NCI-H2171 (cell line): Measurements from ENCODE around the gene PCDH19.
A peak's percentile ranks its signal among the peaks of the same experiment; 100 is the strongest.
"Not testable (repeated sequence)": the region's sequence is repeated elsewhere in the genome, so short reads cannot be mapped to it uniquely, and the experiment has no call there.

Experiments
- DNase-seq: peaks from one replicate; lab custom pipeline; 2025; lab: John Stamatoyannopoulos, UW

Gene PCDH19

GRCh38 chrX:100409610-100410590 lies at the start of gene PCDH19:
TSS of gene PCDH19 (minus strand) at chrX:100410273. CDS start at chrX:100408597, 1,676 bp downstream.
- DNase-seq: peak; percentile 23

GRCh38 chrX:100449696-100450608 lies 39.9 kb upstream of the PCDH19 start:
- no peak for DNase-seq

- DNase-seq: no peak
Measured at GRCh38 chrX:100447655-100448397, 37.8 kb upstream of the PCDH19 start.

- DNase-seq: no peak
Measured at GRCh38 chrX:100445593-100445992, 35.5 kb upstream of the PCDH19 start.

- DNase-seq: not testable (repeated sequence)
Measured at GRCh38 chrX:100441321-100441720, 31.2 kb upstream of the PCDH19 start.

DNA sequence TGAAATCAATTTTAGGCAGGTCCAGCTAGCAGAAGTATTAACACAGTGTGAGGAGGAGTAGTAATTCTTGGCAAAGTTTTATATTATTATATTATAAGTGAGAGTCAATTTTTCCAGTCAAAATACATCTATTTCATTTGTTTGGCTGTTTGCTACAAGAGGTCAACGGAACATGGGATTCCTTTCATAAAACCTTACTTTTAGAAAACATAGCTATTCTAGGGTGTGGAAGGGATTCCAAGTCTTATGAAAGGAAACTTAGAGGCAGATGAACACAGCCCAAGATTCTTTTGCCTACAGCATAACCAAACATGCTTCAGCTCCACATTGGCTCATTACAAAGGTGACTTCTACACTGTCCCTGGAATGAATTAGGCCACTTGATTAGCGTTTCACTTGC lies 29.9 kb upstream of the PCDH19 start:
- DNase-seq: no peak

- DNase-seq: no peak
Measured at GRCh38 chrX:100435726-100436125, 25.7 kb upstream of the PCDH19 start.

DNA sequence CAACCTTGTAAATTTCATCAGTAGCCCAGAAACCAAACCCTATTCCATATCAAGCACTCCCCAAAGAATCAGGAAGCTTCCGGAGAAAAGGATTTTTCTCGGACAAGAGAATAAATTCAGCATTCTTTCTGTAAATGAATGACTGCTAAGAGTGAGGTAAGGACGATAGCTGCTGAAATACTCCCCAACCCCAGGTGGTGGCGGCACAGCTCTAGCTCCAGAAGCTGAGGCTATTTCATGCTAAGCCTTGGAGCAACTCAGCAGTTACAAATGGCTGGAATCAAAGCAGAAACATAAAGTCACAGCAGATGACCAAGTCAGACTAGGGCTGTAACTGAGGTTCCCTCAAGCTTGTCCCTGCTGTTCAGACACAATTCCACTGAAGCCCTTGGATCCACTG lies 13.9 kb upstream of the PCDH19 start:
- no peak for DNase-seq

DNA sequence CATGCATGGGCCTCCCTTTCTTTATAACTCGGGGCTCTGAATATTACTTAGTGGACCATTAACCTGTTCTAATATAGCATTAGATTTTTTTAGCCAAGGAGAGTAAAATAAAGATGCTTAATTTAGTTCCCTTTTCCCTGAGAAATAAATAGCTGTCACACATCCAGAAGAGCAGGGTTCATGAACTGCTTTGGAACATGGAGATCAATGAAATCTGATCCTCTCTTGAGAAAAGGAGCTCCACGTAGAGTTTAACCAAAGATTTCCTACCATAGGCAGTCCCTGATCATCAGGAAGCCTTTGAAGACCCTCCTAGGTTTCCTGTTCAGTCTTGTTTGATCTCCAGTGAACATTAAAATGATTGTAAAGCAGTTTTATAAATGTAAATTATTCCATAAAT lies 8.5 kb upstream of the PCDH19 start:
- no peak for DNase-seq

DNA sequence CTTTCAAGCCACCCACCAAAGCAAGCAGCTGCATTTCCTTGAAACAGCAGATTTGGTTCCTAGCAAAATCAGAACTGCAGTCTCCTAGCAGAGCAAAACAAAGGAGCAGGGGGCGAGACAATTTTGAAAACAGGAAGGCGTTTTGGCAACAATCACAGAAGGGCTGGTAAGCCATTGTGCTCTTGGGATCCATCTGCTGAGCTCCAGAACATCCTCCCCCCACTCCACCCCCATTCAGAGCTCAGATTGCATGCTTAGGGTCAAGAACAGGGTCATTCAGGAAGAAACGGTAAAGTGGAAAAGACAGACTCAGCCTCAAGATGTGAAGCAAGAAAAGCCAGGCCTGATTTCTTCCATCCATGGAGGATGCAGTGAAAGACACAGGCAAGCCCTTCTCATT lies 7.6 kb upstream of the PCDH19 start:
- no peak for DNase-seq

DNA sequence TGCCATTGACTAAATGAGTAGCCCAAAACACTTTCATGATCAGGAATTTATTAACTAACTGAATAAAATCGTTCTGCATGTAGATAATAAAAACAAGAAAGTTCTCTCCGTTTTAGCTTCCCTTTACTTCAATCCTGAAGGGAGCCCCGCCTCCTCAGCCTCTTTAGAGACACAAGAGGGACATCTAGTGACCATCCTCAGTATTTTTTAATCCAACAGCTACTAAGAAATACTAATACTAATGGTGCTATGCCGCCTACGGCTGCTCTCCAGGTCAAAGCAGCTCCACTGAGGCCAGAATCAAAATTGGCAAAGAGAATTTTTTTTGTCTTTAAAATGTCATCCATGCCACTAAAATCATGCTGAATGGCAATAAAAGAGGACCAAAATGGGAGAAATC lies 3.2 kb upstream of the PCDH19 start:
- peak; percentile 2 for DNase-seq

- DNase-seq: no peak
Measured at GRCh38 chrX:100411802-100412715, 2.0 kb upstream of the PCDH19 start.

DNA sequence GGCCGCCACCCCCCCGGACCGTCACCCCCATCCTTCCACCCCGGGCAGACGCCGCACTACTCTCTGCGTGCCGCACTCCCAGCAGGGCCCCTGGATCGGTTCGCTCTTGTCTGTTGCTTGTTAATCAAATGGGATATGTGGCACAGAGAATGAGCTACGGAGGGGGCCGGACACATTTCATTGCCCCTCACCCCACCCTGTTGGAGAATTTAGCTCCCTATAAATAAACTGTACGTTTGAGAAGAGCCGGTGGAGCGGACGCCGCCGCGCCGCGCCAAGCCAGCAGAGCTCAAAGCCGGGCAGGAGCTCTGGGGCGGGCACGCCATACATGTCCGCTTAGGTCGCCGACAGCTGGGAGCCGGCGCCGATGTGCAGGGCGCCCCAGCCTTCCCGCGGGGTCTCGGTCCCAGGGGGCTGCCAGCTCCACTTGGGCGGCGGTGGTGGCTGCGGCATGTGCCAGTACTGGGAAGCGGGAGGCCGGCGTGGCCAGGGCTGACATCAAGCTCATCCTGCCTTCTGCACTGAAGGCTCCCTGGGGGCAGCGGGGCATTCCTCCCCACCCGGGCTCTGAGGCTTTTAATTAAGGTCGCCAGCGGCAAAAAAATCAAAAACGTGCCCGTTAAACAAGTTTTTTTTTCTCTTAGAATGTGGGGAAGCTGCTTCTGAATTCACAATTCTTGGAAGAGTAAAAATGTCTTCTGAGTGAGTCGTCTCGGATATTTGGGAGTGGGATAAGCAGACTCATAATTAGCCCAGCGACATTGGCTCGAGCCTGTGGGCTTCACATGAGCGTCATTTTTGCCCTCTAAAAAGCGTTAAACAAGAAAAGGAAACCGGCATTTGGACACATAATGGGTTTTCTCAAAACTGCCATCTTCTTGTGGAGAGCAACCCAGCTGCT lies 1.1 kb upstream of the PCDH19 start:
- no peak for DNase-seq

DNA sequence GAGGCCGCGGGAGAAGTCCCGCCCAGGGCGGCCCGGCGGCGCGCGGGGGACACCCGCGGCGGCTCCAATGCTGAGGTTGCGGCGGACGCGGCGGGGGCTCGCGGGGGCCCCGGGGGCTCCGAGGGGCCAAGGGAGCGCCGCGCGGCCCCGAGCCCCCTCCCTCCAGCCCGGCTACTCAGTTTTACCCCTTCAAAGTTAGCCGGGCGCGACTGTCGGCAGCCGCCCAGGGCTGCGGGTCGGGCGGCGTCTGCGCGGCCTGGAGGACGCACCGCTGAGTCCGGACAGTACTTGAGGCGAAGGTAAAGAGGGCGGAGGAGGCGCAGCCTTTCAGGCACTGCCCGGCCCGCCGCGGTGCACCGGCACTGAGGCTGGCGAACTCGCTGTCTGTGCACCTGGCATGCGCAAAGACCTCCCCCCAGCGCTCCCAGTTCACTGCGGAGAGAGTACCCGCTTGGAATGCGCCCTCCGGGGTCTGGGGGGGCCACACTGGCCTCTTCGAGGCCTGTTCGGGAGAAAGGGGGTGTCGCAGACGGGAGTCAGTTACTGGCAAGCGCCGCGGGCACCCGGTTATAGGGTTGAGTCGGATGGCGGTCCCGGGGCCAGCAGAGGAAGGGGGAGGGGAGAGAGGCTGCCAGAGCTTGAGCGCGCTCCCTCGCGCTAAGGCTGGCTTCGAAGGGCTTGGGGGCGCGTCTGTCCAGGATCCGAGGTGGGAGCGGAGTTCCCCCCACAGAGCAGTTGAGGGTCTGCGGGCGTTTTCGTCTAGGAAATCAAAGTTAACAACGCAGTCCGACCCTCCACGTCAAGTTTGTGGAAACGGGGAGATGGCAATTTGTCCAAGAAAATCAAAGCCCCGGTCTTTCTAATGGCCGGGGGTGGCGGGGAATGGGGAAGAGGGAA lies 1.1 kb downstream of the PCDH19 start:
- DNase-seq: no peak

GRCh38 chrX:100407784-100408712 lies 2.0 kb downstream of the PCDH19 start:
- DNase-seq: no peak

DNA sequence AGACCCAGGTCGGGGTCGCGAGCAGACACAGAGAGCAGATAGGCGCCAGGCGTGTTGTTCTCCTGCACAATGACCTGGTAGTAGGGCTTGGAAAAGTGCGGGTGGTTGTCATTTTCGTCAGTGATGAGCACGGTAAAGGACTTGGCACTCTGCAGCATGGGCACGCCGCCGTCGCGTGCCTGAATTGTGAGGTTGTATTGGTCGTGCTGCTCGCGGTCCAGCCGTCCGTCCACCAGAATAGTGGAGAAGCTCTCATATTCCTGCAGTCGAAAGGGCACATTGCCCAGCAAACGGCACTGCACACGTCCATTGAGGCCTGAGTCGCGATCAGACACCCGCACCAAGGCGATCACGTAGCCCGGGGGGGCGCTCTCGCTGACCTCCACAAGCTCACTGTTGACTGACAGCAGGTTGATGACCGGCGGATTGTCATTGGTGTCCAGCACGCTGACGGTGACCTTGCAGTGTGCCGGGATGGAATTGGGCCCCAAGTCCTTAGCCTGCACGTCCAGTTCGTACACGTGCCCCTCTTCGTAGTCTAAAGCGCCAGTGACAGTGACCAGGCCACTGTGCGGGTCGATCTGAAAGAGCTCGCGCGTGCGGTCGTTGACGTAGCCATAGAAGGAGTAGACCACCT lies 2.8 kb downstream of the PCDH19 start:
- DNase-seq: no peak

- no peak for DNase-seq
Measured at GRCh38 chrX:100405424-100405823, 4.6 kb downstream of the PCDH19 start.
